ENCODE measurements around the gene GPR39. TPM values are rescaled to one million over a fixed set of nuclear protein-coding genes. Genes with fewer than 3 reads are reported as not detected.
A peak's percentile ranks its signal among the peaks of the same experiment; 100 is the strongest.
"Not testable (repeated sequence)": the region's sequence is repeated elsewhere in the genome, so short reads cannot be mapped to it uniquely, and the experiment has no call there.

GPR39 gene
- total RNA-seq, 2 donors from 2014 or later: 22.1 to 22.3 TPM

GRCh38 chr2:132475615-132476014 is 59.0 kb downstream of the GPR39 start:
- DNase-seq (no peak), ATAC-seq (no peak)
- intact Hi-C loops (cut with DNase I, micrococcal nuclease): no loop called here

DNA sequence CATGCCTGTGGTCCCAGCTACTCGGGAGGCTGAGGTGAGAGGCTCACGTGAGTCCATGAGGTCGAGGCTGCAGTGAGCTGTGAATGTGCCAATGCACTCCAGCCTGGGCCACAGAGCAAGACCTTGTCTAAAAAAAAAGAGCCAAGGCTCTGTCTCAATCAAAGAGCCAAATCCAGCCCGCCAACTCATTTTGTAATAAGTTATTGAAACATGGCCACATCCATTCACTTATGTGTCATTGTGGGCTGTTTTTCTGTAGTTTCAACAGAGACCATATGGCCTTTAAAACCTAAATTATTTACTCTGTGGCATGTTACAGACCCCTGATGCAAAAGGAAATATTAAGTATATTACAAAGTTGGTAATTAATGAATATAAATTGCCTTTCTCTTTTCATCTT is 60.8 kb downstream of the GPR39 start:
- no peak for ATAC-seq
- no peak for DNase-seq
- intact Hi-C loops (cut with DNase I, micrococcal nuclease): no loop called here

DNA sequence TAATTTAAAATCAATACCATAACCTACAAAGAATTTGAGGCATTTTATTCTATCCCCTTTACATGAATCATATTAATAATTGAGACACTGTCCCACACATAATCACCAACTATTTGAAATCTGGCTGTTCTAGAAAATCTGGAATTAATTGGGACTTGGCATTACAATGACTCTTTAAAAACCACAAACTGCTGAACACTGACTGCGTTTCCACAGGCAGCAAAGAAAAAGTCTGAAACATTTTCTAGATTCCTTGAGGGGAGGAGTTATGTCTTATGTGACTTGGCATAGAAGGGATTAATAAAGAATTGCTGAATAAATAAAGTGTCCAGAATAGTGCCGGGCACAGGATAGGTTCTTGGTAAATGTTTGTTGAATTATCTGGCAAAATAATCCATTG is 61.4 kb downstream of the GPR39 start:
- ATAC-seq: no peak
- no peak for DNase-seq
- intact Hi-C loops (cut with DNase I, micrococcal nuclease): no loop called here

DNA sequence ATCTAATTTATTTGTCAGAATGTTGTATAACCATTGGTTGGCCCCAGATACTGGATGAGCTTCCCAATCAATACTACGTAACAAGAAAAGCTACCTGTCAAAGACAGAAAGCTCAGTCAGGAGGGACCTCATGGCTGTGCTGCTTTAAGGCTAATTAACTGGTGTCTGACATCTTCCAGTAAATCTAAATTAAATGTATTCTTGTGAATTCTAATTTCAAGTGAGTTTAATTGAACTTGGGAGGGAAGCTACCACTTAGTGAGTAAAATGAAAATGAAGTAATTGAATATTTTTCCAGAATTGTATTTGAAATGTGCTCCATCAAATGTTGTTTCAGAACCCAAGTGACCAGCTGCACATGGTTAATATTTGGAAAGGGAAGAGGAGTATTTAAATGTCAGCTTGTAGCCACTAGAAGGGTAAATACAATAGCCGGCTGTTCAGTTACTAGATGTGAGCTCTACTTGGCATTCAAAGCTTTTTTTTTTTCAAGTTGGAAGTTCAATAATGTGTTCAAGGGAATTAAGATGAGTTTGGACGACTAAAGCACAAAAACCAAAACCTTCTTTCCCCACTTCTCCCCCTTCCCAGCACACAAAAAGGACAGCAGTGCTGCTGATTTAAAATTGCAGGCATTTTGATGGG is 62.0 kb downstream of the GPR39 start:
- DNase-seq: no peak
- intact Hi-C loops (cut with DNase I, micrococcal nuclease): no loop called here
- ATAC-seq: no peak

GRCh38 chr2:132479155-132479554 is 62.5 kb downstream of the GPR39 start:
- ATAC-seq: no peak
- DNase-seq: no peak
- intact Hi-C loops (cut with DNase I, micrococcal nuclease): no loop called here

DNA sequence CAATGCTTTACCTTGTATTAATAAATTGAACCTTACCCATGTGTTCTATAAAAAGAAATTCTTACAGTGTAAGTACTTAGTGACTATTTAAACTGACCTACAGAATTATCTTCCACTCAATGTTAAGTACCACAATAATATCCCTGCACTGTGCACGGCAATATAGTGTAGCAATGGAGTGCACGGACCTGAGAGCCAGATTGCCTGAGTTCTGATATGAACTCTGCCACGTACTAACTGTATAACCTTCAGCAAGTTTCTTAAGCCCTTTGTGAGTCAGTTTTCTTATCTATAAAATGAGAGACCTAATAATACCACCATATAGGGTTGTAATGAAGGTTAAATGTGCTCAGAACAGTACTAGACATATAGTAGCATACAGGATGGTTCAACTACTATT is 66.2 kb downstream of the GPR39 start:
- intact Hi-C loops (cut with DNase I, micrococcal nuclease): no loop called here
- no peak for ATAC-seq
- DNase-seq: no peak

- intact Hi-C loops (cut with DNase I, micrococcal nuclease): no loop called here
- DNase-seq (no peak), ATAC-seq (no peak)
Measured at GRCh38 chr2:132484144-132484543, 67.5 kb downstream of the GPR39 start.

DNA sequence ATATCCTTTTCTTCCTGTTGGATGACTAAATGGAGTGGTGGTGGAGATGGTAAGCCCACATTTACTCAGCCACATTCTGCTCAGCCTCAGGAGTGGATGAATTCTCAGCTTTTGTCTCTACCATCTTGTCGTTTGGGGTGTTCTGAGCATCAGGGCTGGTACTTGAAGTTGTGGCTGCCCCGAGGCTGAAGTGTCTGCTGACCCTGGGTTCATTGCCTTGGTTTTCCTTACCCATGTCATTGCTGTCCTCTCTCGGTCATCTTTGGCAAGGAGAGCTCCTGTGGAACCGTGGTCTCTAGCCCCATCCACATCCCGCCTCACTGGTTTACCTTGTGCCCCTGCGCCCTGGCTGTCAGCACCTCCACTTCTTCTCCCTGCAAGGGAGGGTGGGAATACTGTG is 71.9 kb downstream of the GPR39 start:
- DNase-seq: no peak
- no peak for ATAC-seq

GRCh38 chr2:132489150-132489549 is 72.5 kb downstream of the GPR39 start:
- peak in 1 of 2 donors; percentile 6 for DNase-seq
- intact Hi-C loops (cut with DNase I, micrococcal nuclease): no loop called here
- no peak for ATAC-seq

More for the DNA sequence above, 71.9 kb downstream of the GPR39 start:
- intact Hi-C loops (cut with DNase I, micrococcal nuclease): no loop called here

DNA sequence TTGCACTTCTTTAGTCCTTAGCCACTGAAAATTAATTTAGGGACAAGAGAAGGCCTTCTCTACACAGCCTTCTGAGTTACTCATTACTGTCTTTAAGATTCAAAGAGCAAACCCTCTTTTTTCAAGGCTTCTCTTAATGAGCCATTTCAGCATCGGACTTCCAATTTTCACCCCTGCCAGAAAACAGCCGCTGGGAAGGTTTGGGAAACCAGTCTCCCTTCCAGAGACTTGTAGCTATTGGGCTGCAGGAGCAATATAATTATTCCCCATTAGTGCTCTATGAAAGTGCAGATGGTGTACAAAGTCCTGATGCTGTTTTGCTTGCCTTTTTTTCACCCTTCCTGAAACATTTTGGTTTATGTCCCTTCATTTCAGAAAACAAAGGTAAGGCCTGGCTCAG is 79.3 kb downstream of the GPR39 start:
- ATAC-seq (no peak), DNase-seq (no peak)
- intact Hi-C loops (cut with DNase I, micrococcal nuclease): no loop called here

DNA sequence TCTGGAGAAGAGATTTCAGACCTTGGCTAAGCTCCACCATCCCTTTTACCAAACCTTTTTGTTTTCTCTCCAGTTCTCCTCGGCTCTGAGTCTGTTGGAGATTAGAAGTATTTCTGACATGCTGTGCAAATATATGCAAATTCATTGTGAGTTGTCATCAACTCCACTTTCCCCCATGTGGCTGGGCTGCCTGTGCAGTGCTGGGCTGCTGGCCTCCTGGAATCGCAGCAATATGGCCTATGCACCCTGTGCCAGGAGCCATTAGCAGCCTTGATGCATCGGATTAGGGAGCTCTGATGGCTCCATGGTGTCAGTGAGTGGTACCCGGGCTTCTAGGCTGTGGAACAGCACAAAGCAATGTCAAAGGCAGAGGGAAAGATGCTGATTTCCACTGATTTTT is 80.0 kb downstream of the GPR39 start:
- no peak for ATAC-seq
- DNase-seq: no peak
- intact Hi-C loops (cut with DNase I, micrococcal nuclease): no loop called here

GRCh38 chr2:132497591-132497990 is 81.0 kb downstream of the GPR39 start:
- ATAC-seq (no peak), DNase-seq (no peak)
- intact Hi-C loops (cut with DNase I, micrococcal nuclease): no loop called here

GRCh38 chr2:132503701-132504100 is 87.1 kb downstream of the GPR39 start:
- DNase-seq (peak in 1 of 2 donors; percentile 8), ATAC-seq (peak; percentile 75)
- intact Hi-C loops (cut with DNase I, micrococcal nuclease): no loop called here

DNA sequence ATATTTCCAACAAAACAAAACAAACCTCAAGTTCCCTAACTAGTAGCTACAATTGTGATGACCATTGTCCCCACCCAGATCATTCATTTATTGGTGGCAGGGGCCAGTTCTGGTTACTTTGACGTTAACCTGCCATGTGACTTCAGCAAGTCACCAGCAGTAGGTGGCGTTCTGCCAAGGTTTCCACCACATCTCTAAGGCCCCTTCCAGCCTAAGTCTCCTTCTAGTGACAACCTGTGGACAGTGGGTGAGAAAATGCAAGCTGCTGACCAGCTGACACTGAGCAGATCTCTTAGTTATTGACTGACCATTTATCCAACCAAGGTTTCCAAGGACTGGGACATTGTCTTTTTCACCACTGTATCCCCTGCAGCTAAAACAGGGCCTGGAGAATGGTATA is 98.4 kb downstream of the GPR39 start:
- intact Hi-C loops (cut with DNase I, micrococcal nuclease): no loop called here
- DNase-seq: peak in 1 of 2 donors; percentile 8
- ATAC-seq: no peak

DNA sequence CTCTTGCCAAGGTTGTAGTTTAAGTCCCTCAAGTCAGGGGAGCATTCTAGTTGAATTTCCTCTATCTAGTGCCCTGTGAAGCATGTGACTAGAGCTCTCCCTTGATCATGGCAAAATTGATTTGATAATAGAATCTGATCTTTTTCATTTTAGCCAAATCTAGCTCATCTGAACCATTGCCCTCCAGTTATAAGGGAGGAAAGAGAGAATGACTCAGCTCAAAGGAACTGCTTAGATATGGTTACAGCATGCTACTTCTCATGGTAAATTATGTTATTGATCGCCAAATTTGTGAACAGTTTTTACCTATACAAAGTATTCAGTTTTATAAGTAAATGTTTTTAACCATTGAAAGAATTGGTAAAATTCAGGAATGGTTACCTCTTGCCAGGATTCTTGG is 100.8 kb downstream of the GPR39 start:
- intact Hi-C loops (cut with DNase I, micrococcal nuclease): no loop called here
- DNase-seq (no peak), ATAC-seq (no peak)

GRCh38 chr2:132518302-132518701 is 101.7 kb downstream of the GPR39 start:
- ATAC-seq: no peak
- no peak for DNase-seq
- intact Hi-C loops (cut with DNase I, micrococcal nuclease): no loop called here

DNA sequence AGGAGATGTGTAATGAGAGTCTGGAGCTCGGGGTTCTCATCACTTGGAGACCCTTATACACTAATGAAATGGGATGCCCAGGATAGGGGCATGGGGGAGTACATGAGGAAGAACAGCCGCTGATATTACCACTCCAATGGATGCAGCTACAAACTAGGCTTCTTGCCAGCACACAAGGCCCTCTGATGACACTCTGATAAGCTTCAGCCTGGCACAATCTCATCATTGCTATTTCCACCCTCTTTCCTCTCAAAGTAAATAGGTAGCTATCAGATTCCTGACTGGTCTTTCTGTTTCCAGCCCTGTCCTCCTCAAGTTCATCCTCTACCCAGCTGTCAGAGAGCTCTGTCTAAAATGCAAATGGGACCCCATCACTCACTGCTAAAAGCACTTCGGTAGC is 103.0 kb downstream of the GPR39 start:
- intact Hi-C loops (cut with DNase I, micrococcal nuclease): no loop called here
- ATAC-seq: no peak
- DNase-seq: no peak

DNA sequence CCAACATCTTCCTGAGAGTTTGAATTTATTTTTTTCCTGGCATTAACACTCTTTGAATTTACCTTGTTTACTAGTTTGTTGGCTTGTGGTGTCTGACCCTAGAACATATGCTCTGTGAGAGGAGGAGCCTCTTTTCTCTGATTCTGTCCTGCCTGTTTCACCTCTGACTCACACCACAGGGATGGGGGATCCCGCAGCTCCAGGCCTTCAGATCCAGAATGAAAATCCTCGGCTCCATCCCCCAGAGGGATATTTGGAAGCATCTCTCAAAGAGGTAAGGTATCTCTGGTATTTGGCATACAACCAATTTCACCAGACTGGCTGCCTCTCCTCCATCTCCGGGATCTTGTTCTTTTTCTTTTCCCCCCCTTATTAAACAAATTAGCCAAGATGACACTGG is 104.7 kb downstream of the GPR39 start:
- ATAC-seq: no peak
- no peak for DNase-seq
- intact Hi-C loops (cut with DNase I, micrococcal nuclease): no loop called here

DNA sequence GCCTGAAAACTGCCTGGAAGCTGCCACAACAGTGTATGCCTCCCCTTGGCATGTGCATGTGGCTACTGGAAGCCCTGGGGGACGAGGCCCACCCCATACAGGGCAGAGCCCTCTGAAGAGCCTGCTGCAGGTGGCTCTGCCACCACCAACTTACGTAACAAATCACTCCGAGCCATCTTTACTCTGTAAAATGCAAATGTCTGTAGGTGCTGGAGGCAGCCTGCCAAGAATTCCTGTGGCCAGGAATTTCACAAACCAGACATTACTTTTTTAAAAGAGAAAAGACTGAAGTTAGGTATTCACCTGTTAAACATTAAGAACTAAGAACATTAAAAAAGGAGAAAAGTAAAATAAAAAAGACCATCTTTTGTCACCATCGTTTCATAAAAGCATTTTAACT is 106.3 kb downstream of the GPR39 start:
- intact Hi-C loops (cut with DNase I, micrococcal nuclease): no loop called here
- DNase-seq (no peak), ATAC-seq (no peak)

DNA sequence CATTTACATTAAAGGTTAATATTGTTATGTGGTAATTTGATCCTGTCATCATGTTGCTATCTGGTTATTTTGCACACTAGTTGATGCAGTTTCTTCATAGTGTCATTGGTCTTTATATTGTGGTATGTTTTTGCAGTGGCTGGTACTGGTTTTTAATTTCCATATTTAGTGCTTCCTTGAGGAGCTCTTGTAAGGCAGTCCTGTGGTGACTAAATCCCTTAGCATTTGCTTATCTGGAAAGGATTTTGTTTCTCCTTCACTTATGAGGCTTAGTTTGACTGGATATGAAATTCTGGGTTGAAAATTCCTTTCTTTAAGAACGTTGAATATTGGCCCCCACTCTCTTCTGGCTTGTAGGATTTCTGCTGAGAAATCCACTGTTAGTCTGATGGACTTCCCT is 120.5 kb downstream of the GPR39 start:
- DNase-seq; intact Hi-C loops (cut with DNase I, micrococcal nuclease); ATAC-seq: not testable (repeated sequence)

- DNase-seq (no peak), ATAC-seq (no peak)
- intact Hi-C loops (cut with DNase I, micrococcal nuclease): no loop called here
Measured at GRCh38 chr2:132538331-132538855, 121.8 kb downstream of the GPR39 start.

Data from left colon (tissue), 2 donors.